NCI-H2081 treated with DMSO at 0.1 percent for 48 hours (cell line): ENCODE results near the gene CREBBP.

Experiments used
- DNase-seq: peaks from one replicate; lab custom pipeline; 2025; lab: John Stamatoyannopoulos, UW

The CREBBP gene

DNA sequence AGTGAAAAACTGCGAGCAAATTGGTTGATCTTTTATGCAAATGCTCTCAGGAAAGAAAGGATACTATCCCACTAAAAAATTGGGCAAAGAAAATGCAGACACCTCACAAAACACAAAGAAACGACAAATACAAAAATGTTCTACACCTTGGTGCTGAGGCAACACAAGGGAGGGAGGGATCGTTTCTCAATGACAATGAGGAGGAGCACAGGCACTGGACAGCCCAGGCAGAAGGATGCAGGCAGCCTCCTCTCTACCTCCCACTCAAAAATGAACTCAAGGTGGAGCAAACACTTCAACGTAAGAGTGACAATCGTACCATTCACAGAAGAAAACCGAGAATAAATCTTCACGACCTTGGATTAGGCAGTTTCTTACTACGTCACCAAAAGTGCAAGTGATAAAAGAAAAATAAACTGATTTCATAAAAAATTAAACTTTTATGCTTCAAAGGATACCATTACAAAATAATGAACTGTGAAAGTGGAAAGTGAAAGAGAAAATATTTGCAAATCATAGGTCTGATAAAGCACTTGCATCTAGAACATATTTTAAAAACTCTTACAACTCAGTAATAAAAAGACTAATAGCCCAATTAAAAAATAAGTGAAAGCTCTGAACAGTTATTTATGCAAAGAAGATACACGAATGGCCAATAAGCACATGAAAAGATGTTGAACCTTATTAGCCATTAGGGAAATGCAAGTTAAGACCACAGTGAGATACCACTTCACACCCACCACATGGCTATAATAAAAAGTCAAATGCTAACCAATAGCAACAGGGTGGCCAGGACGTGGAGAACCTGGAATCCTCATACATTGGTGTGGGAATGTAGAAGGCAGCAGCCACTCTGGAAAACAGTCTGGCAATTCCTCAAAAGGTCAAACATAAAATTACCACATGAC is 82.4 kb downstream of the CREBBP start:
- no peak for DNase-seq

DNA sequence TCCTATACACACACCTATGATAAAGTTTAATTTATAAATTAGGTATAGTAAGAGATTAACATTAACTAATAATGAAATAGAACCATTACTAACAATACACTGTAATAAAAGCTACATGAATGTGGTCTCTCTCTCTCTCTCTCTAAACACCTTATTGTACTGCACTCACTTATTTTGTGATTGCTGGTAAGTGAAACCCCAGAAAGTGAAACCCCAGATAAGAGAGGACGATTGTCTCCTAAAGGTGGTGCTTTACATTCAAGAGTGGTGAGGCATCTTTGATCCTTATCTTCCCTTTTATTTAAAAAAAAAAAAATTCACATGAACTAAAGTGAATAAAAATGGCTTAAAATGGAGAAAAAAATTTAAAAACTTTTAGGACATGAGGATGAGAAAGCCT is 83.0 kb downstream of the CREBBP start:
- DNase-seq, result no peak

DNA sequence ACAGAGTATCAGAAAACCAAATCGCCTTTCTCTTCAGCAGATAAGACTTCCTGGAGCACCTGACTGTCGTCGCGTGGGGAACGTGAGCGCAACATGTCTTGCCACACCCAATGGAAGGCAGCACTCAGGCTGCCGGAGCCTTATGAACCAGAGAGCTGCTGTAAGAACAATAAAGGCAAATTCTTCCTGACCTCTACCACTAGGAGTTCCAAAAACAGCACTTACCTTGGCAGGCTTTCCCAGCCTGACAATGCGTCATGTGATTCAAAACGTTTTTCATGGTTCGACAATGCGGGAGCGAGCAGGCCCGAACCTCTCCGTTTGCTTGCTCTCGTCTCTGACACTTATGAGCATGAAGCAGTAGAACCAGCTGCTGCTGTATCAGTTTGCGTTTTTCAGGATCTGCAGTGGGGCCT is 87.3 kb downstream of the CREBBP start:
- DNase-seq, result no peak

DNA sequence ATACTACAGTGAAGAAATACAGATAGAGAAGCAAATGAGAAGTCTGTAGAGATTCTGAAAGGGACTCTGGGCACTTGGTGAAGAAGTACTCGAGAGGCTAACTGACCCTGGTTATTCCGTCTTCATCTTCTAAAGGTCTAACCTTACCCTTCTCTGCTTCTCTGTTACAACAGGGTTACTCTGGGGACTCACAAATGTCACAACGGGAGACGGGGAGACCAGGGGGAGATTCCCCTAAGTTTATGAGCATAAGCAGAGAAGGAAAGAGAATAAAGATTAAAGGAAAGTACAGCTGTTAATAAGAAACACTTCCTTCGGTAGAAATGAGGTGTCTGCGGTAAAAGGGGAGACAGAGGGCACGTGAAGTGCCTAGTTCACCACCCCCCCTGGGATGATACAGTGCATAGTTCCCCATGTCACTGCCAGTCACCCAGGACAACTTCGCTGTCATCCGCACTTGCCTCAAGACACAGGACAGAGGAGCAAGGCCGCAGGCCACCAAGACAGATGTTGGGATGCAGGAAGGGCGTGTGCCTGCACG is 88.0 kb downstream of the CREBBP start:
- DNase-seq, result no peak

DNA sequence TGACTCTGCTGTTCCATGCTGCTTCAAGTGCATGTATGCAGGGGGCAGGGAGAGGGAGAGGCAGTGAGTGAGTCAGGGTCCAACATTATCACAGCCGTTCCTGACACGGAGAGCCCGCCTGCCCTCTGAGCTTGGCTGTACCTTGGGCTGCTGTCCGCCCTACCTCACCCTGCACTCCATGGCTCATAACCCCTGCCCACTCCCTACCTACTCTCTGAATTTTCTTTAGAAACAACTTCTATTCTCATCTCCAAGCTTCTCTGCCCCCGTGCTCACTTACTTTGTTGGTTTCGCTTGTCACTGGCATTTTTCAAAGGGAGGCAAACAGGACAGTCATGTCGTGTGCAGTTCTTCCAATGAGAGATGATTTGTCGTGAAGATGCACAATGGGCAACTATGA is 88.8 kb downstream of the CREBBP start:
- no peak for DNase-seq

DNA sequence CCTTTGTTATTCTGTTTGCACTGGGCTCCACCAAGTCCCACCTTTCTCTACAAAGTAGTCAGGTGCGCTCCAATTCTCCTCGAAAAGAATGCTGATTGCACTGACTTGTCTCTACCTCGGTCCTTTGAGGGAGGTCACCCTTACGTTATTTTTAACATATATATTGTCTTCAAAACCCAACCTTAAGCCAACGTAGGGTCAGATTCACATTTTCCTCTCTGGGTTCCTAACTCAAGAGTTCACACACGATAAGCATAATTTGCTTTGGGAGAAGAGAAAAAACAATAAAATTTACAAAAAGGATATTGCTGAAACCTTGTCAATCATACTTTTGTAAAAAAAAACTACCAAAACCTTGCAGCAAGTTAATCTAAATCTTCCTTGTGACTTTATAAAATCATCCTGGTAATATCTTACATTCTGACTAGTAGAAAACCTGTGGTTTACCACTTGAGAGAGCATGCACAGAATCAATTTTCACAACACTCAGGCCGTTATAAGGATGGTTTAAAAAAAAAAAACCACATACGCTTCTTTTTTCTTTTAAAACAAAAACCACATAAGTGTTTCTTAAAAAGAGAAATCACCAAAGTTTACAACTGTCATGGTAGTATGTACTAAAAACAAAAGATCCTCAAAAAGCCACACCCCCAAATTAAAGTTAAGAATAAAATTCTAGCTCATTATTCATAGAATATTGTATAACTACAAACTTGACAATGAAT is 91.0 kb downstream of the CREBBP start:
- no peak for DNase-seq

DNA sequence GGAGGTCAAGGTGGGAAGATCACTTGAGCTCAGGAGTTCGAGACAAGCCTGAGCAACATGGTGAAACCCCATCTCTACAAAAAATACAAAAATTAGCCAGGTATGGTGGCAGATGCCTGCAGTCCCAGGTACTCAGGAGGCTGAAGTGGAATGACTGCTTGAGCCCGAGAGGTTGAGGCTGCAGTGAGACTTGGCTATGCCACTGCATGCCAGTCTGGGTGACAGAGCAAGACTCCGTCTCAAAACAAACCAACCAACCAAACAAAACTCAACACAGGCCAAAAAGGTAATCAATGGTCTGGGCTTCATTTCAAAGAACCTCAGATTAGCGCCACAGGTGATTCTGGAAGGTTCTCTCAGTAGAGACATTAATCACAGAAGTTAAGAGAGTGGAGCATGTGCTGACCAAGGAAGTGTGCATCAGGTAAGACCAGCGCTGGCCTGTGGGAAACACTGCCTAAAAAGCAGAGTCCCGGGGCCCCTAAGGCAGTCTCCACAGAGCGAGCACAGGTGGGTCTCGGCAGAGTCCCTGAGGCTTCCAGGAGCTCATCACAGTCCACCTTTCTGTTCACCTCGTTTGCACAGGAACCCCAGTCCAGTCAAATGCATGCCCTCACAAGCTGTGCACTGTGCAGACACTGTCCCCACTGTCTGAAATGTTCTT is 91.7 kb downstream of the CREBBP start:
- DNase-seq, result no peak

DNA sequence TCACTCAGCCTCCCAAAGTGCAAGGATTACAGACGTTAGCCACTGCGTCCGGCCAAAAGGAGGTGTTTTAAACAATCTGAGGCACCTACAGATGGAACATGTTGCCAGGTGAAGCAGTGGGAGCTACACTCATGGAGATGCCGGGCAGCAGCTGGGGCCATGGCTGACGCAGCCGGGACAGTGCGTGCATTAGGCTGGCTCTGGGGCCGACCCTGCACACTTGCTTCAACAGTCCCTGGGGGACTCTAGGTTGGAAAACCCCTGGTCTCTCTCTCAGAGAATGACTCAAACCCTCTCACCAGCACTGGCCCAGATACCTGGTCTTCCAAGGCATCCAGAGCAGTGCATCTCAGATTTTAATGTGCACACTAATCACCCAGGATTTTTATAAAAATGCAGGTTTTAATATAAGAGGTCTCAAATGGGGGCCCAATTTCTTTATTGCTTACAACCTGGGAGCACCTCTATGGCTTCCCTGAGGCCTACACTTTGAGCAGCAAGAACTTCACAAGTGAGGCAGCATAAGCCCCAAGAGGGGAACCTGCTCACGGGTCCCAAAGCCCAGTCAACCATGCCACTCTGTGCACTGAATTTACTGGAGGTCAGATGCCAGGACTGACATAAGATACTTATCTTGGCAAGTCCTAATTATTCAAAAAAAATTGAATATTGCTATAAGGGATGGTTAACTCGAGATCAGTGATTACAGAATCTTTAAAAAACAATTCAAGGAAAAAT is 92.4 kb downstream of the CREBBP start:
- DNase-seq, result no peak

DNA sequence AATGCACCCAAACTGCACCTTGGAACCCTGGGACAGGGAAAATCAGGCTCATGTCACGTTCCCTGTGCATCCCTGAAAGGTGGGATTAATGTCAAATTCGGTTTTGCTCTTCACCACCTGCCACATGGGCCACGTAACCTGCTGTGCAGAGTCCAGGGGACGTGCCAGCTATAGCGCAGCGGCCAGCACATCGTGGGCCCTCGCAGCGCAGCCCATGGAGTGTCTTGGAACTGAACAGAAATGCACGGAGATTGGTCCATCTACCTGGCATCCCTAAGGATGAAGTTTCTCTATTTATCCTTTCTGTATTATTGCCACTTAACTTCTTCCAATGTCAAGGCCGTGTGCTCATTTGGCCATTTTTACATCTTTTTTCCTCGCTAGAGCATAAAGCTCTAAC is 95.1 kb downstream of the CREBBP start:
- DNase-seq, result no peak

DNA sequence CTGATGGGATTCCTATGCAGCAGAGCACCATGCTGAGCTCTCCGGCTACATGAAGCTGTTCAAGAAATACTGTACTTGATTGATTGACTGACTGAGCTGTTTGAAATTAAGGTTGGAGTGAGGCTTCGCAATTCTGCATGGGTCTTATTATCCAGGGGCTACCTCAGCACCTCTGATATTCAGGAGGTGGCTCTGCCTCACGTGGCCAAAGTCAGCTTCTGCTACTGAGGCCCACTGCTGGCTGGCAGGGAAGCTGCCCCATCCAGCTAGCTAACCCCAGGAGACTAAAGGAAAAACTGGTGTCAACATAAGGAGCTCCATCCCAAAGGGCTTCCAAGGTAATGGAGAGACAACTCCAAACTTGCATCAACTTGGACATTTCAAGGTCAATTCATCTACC is 97.0 kb downstream of the CREBBP start:
- DNase-seq, result no peak

DNA sequence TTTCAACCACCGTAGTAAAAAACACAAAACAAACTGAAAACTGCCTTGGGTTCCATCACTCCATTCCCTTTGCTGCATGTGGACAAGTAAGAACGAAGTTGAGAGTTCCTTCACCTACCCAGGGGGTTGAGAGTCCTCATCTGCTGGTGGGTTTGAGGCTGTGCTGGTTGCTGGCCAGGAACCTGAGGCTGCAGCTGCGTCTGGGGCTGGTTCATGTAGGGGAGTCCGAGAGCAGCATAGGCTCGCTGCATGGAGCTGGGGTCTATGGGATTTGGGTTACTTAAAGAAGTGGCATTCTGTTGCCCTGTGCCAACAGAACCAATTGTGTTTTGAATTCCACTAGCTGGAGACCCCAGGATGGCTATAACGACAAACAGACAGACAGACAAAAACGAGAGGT is 97.9 kb downstream of the CREBBP start:
- DNase-seq, result no peak

DNA sequence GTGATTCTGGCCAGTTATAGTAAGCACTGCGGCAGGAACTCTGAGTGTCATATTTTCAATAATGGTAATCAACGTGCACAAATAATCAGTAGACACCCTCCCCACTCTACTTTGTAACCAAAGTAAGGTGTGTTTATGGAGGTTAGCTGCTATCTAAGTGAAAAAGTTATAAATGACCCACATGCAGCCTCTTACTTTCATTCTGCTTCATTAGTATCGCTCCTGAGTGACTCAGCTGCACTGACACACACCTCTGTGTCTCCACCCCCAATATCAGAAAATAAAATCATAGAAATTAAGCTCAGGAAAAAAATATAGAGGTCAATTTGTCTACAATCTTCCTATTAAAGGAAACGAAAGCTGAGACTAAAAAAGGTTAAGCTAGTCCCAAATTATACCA is 99.1 kb downstream of the CREBBP start:
- DNase-seq, result no peak

DNA sequence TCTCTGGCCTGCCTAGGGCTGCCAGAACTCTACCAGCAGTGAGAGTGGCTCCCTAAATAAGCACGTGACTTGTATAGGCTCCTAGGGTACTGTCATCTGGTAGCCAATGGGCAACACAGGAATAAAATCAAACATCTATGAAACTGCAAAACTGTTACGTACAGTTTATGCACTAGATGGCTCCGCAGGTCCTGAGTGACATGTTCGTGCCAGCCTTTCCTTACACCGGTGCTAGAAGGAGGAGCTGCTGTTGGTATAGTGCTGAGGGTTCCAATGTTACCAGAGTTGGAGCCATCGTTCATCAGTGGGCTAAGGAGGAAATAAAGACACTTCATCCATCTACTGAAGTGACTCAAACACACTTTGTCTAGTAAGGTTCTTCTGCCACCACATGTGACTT is 99.9 kb downstream of the CREBBP start:
- no peak for DNase-seq

DNA sequence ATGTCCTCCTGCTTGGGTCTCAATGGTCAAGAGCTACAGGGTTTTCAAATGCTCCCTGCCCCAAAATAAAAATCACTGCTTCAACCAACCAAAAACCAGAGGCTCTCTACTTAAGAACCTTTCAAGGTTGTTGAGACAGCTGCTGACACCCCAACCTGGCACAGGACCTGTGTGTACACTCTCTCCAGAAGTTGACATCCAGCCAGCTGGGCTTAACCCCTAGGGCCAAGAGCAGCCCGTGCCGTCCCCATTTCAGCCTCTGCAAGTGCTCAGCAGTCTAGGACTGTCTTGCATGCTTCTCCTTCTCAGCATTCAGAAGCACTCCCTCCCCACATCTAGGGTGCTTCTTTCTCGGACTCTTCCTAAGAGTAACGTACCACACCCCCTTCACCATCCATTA is 104.2 kb downstream of the CREBBP start:
- no peak for DNase-seq

DNA sequence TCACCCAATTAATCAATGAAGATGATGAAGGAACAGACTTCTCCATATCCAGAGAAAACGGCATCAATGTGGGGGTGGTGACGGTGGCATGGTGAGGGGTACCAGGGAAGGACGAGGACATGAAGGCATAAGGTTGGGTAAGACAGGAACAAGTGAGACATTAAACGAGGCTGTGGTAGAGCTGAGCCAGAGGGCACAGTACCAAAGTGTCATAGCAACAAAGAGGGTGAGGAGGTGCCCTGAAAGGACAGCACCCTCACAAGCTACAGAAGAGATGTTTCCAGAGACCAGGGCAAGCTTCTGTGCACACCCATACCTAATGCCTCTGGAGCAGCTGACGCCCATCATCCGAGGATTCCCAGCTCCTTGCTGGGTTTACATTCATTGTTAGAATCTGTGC is 105.7 kb downstream of the CREBBP start:
- DNase-seq, result no peak

DNA sequence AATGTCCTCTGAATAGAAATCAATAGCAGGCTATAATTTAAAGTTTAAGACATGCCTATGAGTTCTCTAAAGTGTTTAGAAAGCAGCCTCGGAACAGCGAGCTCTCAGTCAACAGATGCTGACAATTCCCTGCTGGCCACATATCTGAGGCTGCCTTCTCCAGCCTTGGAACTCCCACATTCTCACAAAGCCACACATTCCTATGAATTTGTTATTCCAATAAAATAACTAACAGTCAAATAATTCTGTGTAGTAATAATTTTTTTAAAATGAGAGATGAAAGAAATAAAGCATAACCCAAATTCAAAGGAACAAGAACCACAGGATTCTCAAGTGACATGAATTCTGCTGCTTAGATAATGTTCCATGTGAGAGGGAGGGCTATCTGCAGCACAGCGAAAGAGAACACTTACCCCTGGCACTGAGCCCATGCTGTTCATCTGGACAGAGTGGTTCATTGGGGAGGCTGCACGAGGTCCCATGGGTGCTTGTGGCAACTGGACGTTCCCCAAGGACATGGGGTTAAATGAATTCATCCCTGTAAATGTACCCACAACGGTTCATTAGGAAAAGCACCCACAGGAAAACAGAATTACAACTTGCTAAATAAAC is 106.3 kb downstream of the CREBBP start:
- no peak for DNase-seq

DNA sequence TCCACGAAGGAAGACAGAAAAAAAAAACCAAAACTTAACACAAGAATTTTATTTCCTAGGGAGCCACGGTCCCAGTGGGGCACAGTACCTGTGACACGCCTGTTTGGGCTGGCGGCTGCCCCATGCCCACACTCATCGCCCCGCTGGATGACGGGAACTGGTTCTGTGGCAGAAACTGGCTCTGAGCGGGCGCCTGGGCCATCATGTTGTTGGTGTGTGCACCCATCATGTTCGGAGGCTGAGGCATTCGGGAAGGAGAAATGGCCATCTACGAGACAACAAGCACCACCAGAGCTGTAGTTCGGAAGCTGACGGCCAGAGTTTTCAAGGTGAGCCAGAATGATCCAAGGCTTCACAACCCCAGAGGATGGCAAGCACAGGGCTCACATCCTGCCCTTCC is 106.8 kb downstream of the CREBBP start:
- no peak for DNase-seq

DNA sequence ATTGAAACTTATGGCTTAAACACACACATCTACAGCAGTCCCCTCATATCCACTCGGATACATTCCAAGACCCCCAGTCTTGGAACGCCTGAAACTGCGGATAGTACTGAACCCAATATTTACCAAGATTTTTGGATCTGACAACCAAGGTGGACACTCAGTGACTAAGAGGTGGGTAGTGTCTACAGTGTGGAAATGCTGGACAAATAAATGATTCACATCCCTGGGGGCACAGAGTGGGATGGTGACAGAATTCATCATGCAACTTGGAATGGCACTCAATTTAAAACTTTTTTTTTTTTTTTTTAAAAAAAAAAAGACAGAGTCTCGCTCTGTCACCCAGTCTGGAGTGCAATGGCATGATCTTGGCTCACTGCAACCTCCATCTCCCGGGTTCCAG is 109.0 kb downstream of the CREBBP start:
- no peak for DNase-seq

DNA sequence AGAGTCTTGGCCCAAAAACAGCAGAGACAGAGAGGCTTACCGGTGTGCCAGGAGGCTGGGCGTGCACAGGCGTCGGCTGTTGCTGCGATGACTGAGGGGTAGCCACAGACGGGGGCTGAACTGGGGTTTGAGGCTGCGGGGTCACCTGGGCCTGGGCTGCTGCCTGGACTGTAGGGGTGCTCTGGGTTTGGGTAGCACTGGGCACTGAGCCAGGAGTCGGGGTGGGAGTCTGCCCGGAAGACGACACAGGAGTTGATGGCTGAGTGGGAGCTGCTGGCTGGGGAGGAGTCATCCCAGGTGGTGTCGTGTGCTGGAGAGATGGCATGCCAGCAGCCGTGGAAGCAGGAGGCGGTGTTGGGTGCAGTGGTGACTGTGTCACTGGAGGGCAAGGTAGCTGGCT is 110.0 kb downstream of the CREBBP start:
- DNase-seq, result no peak

DNA sequence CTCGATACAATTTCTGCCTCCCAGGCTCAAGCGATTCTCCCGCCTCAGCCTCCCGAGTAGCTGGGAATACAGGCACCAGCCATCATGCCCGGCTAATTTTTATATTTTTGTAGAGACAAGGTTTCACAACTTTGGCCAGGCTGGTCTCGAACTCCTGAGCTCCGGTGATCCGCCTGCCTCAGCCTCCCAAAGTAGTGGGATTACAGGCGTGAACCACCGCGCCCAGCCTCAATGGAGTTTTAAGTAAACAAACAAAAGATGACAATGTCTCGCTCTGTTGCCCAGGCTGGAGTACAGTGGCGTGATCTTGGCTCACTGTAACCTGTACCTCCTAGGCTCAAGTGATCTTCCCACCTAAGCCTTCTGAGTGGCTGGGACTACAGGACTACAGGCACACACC is 110.6 kb downstream of the CREBBP start:
- DNase-seq, result no peak

DNA sequence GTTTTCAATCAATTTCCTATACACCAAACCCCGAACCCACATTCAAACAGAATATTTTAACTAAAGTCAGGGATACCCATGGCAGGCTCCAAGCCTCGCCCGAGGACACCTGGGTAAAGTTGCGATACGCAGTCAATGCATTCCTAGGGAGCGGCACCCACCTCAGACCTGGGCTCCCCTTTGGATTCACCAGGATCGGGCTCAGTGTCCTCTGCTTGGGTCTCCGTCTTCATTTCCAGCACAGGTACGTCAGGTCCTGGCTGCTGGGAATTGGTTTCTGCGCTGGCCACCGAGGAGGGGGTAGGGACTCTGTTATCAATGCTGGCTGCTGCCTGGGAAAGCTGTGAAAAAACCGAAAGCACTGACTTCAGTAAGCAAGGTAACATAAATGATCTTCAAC is 111.5 kb downstream of the CREBBP start:
- DNase-seq, result no peak
